Activated naive CD4-positive, alpha-beta T cell treated with Interleukin-2 at 50 U/mL for 16 hours (primary cell): ENCODE data around the gene DOK3.
"Not testable (repeated sequence)": the region's sequence is repeated elsewhere in the genome, so short reads cannot be mapped to it uniquely, and the experiment has no call there.

Experiments
- DNase-seq: peaks from one replicate; pipeline ENCODE4 v3.0.0-alpha.2; 2020

The DOK3 gene

DNA sequence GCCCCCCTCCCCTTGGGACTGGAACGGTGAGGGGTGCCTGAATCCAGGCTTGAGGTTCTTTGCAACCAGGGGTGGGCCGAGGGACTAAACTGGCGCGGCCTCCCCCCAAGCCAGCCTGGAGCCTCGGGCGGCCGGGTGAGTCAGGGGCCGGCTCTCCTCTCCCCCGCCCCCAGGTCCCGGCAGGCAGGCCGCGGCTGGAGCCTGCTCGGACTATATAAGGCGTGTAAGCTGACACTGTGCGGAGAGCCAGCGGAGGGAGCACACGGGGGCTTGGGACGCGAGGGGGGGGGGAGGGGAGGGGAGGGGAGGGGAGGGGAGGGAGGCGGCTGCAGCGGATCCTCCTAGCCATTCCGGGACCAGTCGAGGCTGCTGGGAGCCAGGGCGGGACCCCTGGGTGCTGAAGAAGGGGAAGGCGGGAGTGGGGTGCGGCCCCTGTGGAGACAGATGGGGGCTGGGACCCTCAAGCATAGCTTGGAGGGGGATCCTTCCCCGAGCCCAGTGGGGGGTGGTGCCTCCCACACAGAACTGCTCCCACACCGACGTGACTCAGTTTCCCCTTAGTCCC, 12.8 kb downstream of the DOK3 start:
- no peak for DNase-seq

GRCh38 chr5:177496070-177496726, 13.4 kb downstream of the DOK3 start:
- no peak for DNase-seq

- DNase-seq = no peak
These were observed 14.2 kb downstream of the DOK3 start for GRCh38 chr5:177495243-177496060.

GRCh38 chr5:177494346-177495195, 15.1 kb downstream of the DOK3 start:
- DNase-seq = no peak

- DNase-seq = no peak
These were observed 15.8 kb downstream of the DOK3 start for GRCh38 chr5:177493795-177494345.

GRCh38 chr5:177492841-177493240, 16.8 kb downstream of the DOK3 start:
- no peak for DNase-seq

DNA sequence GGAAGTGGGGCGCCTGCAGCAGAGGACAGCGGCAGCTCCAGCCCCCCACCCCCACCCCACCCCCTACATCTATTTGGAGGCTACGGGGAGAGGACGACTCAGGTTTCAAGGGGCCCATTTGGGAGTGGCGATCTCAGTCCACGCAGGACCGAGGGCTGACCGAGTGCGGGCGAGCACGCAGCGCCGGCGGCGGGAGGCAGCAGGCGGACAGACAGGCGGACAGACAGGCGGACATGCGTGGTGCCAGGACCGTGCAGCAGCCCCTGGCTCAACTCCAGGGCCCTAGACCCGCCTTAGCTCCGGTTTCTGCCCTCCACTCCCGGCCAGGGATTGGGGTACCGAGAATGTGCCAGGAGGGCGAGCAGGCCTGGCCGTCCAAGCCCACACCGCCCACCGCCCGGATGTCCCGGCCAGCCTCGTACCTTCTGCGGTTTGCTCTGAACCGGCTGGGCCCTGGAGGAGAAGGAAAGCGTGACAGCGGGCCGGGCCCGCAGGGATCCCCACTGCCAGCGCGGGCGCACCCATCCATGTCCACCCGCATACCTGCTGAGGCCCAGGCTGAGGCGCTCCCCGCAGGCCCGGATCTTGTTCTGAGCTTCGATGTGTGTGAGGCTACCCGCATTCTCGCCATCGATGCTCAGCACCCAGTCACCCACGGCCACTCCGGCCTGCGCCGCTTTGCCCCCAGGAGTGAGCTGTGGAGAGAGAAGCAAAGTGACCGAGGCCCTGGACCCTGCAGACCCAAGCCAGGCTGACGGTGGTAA, 17.5 kb downstream of the DOK3 start:
- no peak for DNase-seq

DNA sequence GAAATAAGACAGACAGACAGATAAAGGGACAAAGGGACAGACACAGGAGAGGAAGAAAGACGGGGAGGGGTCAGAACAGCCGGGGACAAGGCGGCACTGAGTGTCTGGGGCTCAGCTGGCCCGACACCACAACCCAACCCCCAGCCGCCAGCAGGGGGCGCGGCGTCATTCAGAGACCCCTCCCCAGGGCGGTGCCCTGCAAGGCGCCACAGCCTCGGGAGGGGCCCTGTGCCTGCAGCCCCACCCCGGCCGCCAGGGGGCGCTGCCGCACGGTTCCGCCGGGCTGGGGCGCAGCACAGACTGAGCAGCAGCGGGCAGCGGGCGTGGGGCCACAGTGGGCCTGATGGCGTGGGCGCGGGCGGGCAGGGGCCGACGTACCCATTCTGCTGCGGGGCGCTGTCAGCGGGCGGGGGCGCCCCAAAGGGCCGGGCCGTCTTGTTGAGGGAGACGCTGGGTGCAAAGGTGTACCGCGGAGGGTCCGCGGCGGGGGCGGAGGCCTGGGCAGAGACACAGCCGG, 18.1 kb downstream of the DOK3 start:
- DNase-seq = peak; percentile 25

DNA sequence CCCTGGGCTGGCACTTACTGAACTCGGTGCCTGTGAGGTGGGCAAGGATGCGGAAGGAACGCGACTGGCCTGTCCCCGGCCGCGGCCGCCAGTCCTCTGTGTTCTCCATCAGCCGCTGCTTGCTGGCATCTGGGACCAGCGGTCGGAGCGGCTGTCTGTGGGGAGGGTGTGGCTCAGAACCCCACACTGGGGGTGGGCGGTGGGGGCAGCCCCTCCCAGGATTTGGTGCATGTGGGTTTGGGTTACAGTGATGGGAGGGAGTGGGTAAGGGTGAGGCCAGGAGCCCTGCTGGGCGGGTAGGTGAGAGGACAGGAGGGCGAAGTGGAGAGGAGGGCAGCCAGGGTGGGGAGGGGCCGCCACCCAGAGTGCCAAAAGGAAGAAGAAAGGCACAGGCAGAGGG, 18.6 kb downstream of the DOK3 start:
- no peak for DNase-seq

DNA sequence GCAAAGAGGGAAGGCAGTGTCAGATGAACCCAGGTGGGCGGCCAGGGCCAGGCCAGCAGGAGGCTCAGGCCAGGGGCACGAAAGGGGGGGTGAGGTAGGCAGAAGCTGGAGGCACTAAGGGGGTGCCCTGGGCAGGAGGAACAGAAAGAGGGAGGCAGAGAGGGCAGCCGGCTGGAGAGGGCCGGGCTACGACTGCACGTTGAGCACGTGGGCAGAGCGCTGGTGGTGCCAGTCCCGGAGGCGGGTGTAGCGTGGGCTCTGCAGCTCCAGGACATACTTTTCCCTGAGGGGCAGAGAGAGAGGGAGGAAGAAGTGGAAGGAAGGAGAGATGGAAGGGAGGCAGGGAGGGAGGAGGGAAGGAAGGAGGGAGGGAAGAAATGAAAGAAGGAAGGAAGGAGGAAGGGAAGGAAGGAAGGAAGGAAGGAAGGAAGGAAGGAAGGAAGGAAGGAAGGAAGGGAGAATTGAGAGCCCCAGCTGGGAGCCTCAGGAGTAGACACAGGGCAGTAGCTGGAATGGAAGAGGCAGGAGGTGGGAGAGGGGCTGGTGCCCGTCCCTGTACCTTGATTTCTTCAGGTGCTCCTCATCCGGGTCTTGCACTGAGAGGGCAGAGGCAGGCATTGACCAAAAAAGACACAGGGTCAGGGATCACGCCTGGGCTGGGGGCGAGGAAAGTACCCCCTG, 19.2 kb downstream of the DOK3 start:
- DNase-seq = no peak

- no peak for DNase-seq
These were observed 20.4 kb downstream of the DOK3 start for GRCh38 chr5:177489119-177489716.

- no peak for DNase-seq
These were observed 21.7 kb downstream of the DOK3 start for GRCh38 chr5:177487975-177488374.

GRCh38 chr5:177487144-177487543, 22.5 kb downstream of the DOK3 start:
- no peak for DNase-seq

GRCh38 chr5:177486256-177486655, 23.4 kb downstream of the DOK3 start:
- no peak for DNase-seq

DNA sequence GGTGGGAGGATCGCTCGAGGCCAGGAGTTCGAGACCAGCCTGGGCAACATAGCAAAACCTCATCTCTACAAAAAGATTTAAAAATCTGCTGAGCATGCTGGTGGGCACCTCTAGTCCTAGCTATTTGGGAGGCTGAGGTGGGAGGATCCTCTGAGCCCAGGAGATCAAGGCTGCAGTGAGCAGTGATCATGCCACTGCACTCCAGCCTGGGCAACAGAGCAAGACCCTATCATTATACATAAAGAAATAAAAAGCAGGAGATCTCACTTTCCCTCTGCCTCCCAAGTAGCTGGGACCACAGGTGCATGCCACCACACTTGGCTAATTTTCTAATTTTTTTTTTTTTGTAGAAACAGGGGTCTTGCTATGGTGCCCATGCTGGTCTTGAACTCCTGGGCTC, 23.9 kb downstream of the DOK3 start:
- not testable (repeated sequence) for DNase-seq

- DNase-seq = no peak
These were observed 24.6 kb downstream of the DOK3 start for GRCh38 chr5:177484902-177485549.

GRCh38 chr5:177483994-177484901, 25.4 kb downstream of the DOK3 start:
- no peak for DNase-seq

- no peak for DNase-seq
These were observed 26.6 kb downstream of the DOK3 start for GRCh38 chr5:177483042-177483441.

DNA sequence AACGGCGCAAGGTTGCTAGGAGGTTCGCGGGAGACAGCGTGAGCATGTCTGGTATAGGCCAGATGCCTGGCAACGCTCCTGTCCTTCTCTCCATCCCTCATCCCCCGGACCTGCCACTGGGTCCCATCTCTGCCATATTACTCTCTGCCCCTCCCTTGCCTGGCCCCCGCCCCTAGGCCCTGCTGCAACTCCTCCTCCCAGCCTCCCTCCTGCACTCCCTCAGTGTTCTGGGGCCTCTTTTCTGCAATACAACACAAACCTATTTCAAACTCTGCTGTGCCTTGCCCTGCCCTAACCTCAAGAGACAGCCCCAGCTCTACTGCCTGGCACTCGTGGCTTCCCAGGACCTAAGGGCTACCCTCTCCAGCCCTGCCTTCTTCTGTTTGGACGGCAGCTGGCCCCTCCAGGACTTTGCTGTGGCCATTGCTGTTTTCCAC, 27.2 kb downstream of the DOK3 start:
- no peak for DNase-seq
